Measurements from ENCODE around the gene DCAF6. TPM values are rescaled to one million over a fixed set of nuclear protein-coding genes. Genes with fewer than 3 reads are reported as not detected.

DCAF6 gene
- total RNA-seq, 4 donors from 2014 or later = 99.6 to 137 (median 115) TPM

- H3K4me1 ChIP-seq = peaks cover 0 to 6% (median 0%) of the 10 kb centered on the region in 3 donors
- no peak overlapping the region for H3K27ac ChIP-seq
- no peak for ATAC-seq
- H3K9me3 ChIP-seq = no peaks in the 10 kb centered on the region
- 64% methylated on average over 3 of the region's 3 CpGs for WGBS, 2 donors (ENCODE audit: low coverage in 1 of 2)
- peaks cover 0 to 29% of the 10 kb centered on the region in 2 donors for H3K36me3 ChIP-seq
- no peaks in the 10 kb centered on the region for H3K27me3 ChIP-seq
- H3K4me3 ChIP-seq = no peak overlapping the region
- TF ChIP-seq POLR2AphosphoS5 (IDR thresholded peaks at IDR 0.05) (no peak), CTCF (IDR thresholded peaks at IDR 0.05) (no peak), EP300 (IDR thresholded peaks at IDR 0.05) (no peak), POLR2A (IDR thresholded peaks at IDR 0.05) (no peak)
Observed at GRCh38 chr1:168000656-168001055, 64.2 kb downstream of the DCAF6 start.

- no peak for ATAC-seq
- Histone ChIP-seq H3K9me3 (no peaks in the 10 kb centered on the region), H3K27ac (no peak overlapping the region), H3K36me3 (peaks cover 0 to 29% of the 10 kb centered on the region in 2 donors), H3K4me1 (peaks cover 0 to 10% (median 0%) of the 10 kb centered on the region in 3 donors), H3K27me3 (no peaks in the 10 kb centered on the region), H3K4me3 (no peak overlapping the region)
- 75 to 83% methylated on average over 1 of the region's 1 CpG for WGBS, 2 donors (ENCODE audit: low coverage in 1 of 2)
- no peak for TF ChIP-seq CTCF (IDR thresholded peaks at IDR 0.05)
- no peak for TF ChIP-seq POLR2AphosphoS5 (IDR thresholded peaks at IDR 0.05)
- TF ChIP-seq EP300 (IDR thresholded peaks at IDR 0.05) = no peak
- no peak for TF ChIP-seq POLR2A (IDR thresholded peaks at IDR 0.05)
Observed at GRCh38 chr1:168001213-168001612, 64.7 kb downstream of the DCAF6 start.

- no peak overlapping the region for H3K27ac ChIP-seq
- no peak overlapping the region for H3K4me3 ChIP-seq
- H3K4me1 ChIP-seq = peaks cover 0 to 10% (median 0%) of the 10 kb centered on the region in 3 donors
- WGBS, 2 donors (ENCODE audit: low coverage in 1 of 2) = 83 to 91% methylated on average over 2 of the region's 2 CpGs
- H3K9me3 ChIP-seq = no peaks in the 10 kb centered on the region
- ATAC-seq = no peak
- TF ChIP-seq POLR2AphosphoS5 (IDR thresholded peaks at IDR 0.05) (no peak), CTCF (IDR thresholded peaks at IDR 0.05) (no peak), EP300 (IDR thresholded peaks at IDR 0.05) (no peak), POLR2A (IDR thresholded peaks at IDR 0.05) (no peak)
- no peaks in the 10 kb centered on the region for H3K27me3 ChIP-seq
- H3K36me3 ChIP-seq = peaks cover 0 to 42% of the 10 kb centered on the region in 2 donors
Observed at GRCh38 chr1:168004531-168004930, 68.0 kb downstream of the DCAF6 start.

GRCh38 chr1:168005529-168005928 lies 69.0 kb downstream of the DCAF6 start:
- Histone ChIP-seq H3K4me3 (no peak overlapping the region), H3K27ac (no peak overlapping the region), H3K9me3 (no peaks in the 10 kb centered on the region), H3K27me3 (no peaks in the 10 kb centered on the region), H3K4me1 (peaks cover 0 to 10% (median 0%) of the 10 kb centered on the region in 3 donors), H3K36me3 (peaks cover 0 to 42% of the 10 kb centered on the region in 2 donors)
- no peak for ATAC-seq
- TF ChIP-seq POLR2AphosphoS5 (IDR thresholded peaks at IDR 0.05) (no peak), EP300 (IDR thresholded peaks at IDR 0.05) (no peak), POLR2A (IDR thresholded peaks at IDR 0.05) (no peak), CTCF (IDR thresholded peaks at IDR 0.05) (no peak)

- no peak overlapping the region for H3K4me3 ChIP-seq
- WGBS, 2 donors (ENCODE audit: low coverage in 1 of 2) = 91 to 100% methylated on average over 1 of the region's 1 CpG
- H3K27ac ChIP-seq = no peak overlapping the region
- TF ChIP-seq EP300 (IDR thresholded peaks at IDR 0.05) (no peak), POLR2A (IDR thresholded peaks at IDR 0.05) (no peak), CTCF (IDR thresholded peaks at IDR 0.05) (no peak), POLR2AphosphoS5 (IDR thresholded peaks at IDR 0.05) (no peak)
- peaks cover 0 to 10% (median 0%) of the 10 kb centered on the region in 3 donors for H3K4me1 ChIP-seq
- peaks cover 0 to 54% of the 10 kb centered on the region in 2 donors for H3K36me3 ChIP-seq
- no peaks in the 10 kb centered on the region for H3K27me3 ChIP-seq
- no peak for ATAC-seq
- no peaks in the 10 kb centered on the region for H3K9me3 ChIP-seq
Observed at GRCh38 chr1:168007691-168008090, 71.2 kb downstream of the DCAF6 start.

Data from gastroesophageal sphincter (tissue), 4 donors.